H9 (cell line): Measurements from ENCODE around the gene SIK2. TPM values are rescaled to one million over a fixed set of nuclear protein-coding genes. Genes with fewer than 3 reads are reported as not detected.

Source experiments
- DNase-seq: peaks from one replicate; pipeline ENCODE4 v3.0.0-alpha.2; 2017
- H2AFZ ChIP-seq: one replicate; pipeline ENCODE4 v1.6.1; 2013; ENCODE audit warnings: mild to moderate bottlenecking, low read length, control low read depth, moderate library complexity
- H2AK5ac ChIP-seq: 2 replicates; pipeline ENCODE4 v1.6.1; 2013; ENCODE audit warnings: low read length, control low read depth, mixed read lengths; ENCODE audit not compliant: insufficient read length
- H2BK120ac ChIP-seq: one replicate; pipeline ENCODE4 v1.6.1; 2013; ENCODE audit warnings: low read depth, mild to moderate bottlenecking, low read length, control low read depth, inconsistent platforms; ENCODE audit not compliant: poor library complexity, severe bottlenecking
- H2BK12ac ChIP-seq: 2 replicates; pipeline ENCODE4 v1.6.1; 2013; ENCODE audit warnings: low read length, control low read depth, mixed read lengths, low read depth; ENCODE audit not compliant: insufficient read length
- H2BK15ac ChIP-seq: 2 replicates; pipeline ENCODE4 v1.6.1; 2013; ENCODE audit warnings: low read depth, low read length, control low read depth
- H2BK20ac ChIP-seq: one replicate; pipeline ENCODE4 v1.6.1; 2013; ENCODE audit warnings: low read depth, mild to moderate bottlenecking, low read length, control low read depth, inconsistent platforms; ENCODE audit not compliant: poor library complexity, severe bottlenecking
- H2BK5ac ChIP-seq: 2 replicates; pipeline ENCODE4 v1.6.1; 2013; ENCODE audit warnings: low read length, control low read depth, mixed read lengths; ENCODE audit not compliant: insufficient read length
- H3K14ac ChIP-seq: 2 replicates; pipeline ENCODE4 v1.6.1; 2013; ENCODE audit warnings: low read length, control low read depth; ENCODE audit not compliant: insufficient read depth
- H3K18ac ChIP-seq: 2 replicates; pipeline ENCODE4 v1.6.1; 2013; ENCODE audit warnings: low read depth, mild to moderate bottlenecking, mixed read lengths, low read length, control low read depth; ENCODE audit not compliant: insufficient read length
- H3K23ac ChIP-seq: 2 replicates; pipeline ENCODE4 v1.6.1; 2013; ENCODE audit warnings: low read length, control low read depth, mixed read lengths, low read depth; ENCODE audit not compliant: insufficient read length
- H3K23me2 ChIP-seq: 2 replicates; pipeline ENCODE4 v1.6.1; 2013; ENCODE audit warnings: low read depth, mild to moderate bottlenecking, mixed read lengths, low read length, control low read depth; ENCODE audit not compliant: insufficient read length, poor library complexity, severe bottlenecking
- H3K27ac ChIP-seq: 2 replicates; pipeline ENCODE4 v1.5.1; 2013; ENCODE audit warnings: low read length, control low read depth, mixed read lengths, low read depth; ENCODE audit not compliant: insufficient read length
- H3K27me3 ChIP-seq: 2 replicates; pipeline ENCODE4 v1.6.1; 2013; ENCODE audit warnings: low read length, control low read depth, inconsistent platforms; ENCODE audit not compliant: insufficient read depth
- H3K4ac ChIP-seq: 2 replicates; pipeline ENCODE4 v1.6.1; 2013; ENCODE audit warnings: low read depth, mild to moderate bottlenecking, control low read depth, inconsistent platforms, low read length, moderate library complexity
- H3K4me1 ChIP-seq: 2 replicates; pipeline ENCODE4 v1.6.1; 2013; ENCODE audit warnings: low read length, control low read depth, inconsistent platforms; ENCODE audit not compliant: insufficient read depth
- H3K4me2 ChIP-seq: 2 replicates; pipeline ENCODE4 v1.6.1; 2013; ENCODE audit warnings: low read length, control low read depth, mixed read lengths; ENCODE audit not compliant: insufficient read length, insufficient read depth
- H3K56ac ChIP-seq: 2 replicates; pipeline ENCODE4 v1.6.1; 2013; ENCODE audit warnings: low read depth, mild to moderate bottlenecking, mixed read lengths, low read length, control low read depth; ENCODE audit not compliant: insufficient read length
- H3K79me1 ChIP-seq: 2 replicates; pipeline ENCODE4 v1.6.1; 2013; ENCODE audit warnings: low read depth, mild to moderate bottlenecking, moderate library complexity, low read length, control low read depth, inconsistent platforms; ENCODE audit not compliant: insufficient read depth, poor library complexity, severe bottlenecking
- H3K79me2 ChIP-seq: 2 replicates; pipeline ENCODE4 v1.6.1; 2013; ENCODE audit warnings: low read length, control low read depth, inconsistent platforms; ENCODE audit not compliant: insufficient read depth
- H3K9ac ChIP-seq: 2 replicates; pipeline ENCODE4 v1.6.1; 2013; ENCODE audit warnings: low read length, control low read depth, mixed read lengths; ENCODE audit not compliant: insufficient read length; ENCODE audit errors: extremely low read depth
- H3K9me3 ChIP-seq: one replicate; pipeline ENCODE4 v1.6.1; 2013; ENCODE audit warnings: low read depth, low read length, inconsistent platforms; ENCODE audit not compliant: control insufficient read depth
- H3T11ph ChIP-seq: one replicate; pipeline ENCODE4 v1.6.1; 2013; ENCODE audit warnings: mild to moderate bottlenecking, low read length, control low read depth, inconsistent platforms
- H4K20me1 ChIP-seq: one replicate; pipeline ENCODE4 v1.6.1; 2013; ENCODE audit not compliant: control insufficient read depth, insufficient read length, insufficient read depth
- H4K5ac ChIP-seq: 2 replicates; pipeline ENCODE4 v1.6.1; 2013; ENCODE audit warnings: low read depth, mild to moderate bottlenecking, mixed read lengths, low read length, control low read depth; ENCODE audit not compliant: insufficient read length
- H4K8ac ChIP-seq: replicated peaks from 2 replicates; pipeline ENCODE4 v1.6.1; 2013; ENCODE audit warnings: low read length, control low read depth, mixed read lengths, low read depth; ENCODE audit not compliant: insufficient read length
- H4K91ac ChIP-seq: 2 replicates; pipeline ENCODE4 v1.6.1; 2013; ENCODE audit warnings: low read depth, mild to moderate bottlenecking, moderate library complexity, mixed read lengths, low read length, control low read depth; ENCODE audit not compliant: insufficient read length
- H3K27ac Mint-ChIP-seq, 3 experiments: 2 replicates in 2 of 3; 3 replicates in 1 of 3; pipeline ENCODE4 v1.8.0; 2020 to 2021; ENCODE audit warnings: mixed read lengths in 3 of 3, mild to moderate bottlenecking in 1 of 3, moderate library complexity in 1 of 3
- H3K27me3 Mint-ChIP-seq: 2 replicates; pipeline ENCODE4 v1.8.0; 2021; ENCODE audit warnings: low read depth, mild to moderate bottlenecking, moderate library complexity, mixed read lengths
- H3K36me3 Mint-ChIP-seq, 3 experiments: 2 replicates in 2 of 3; 3 replicates in 1 of 3; pipeline ENCODE4 v1.8.0; 2020 to 2021; ENCODE audit warnings: low read depth in 3 of 3, mixed read lengths in 3 of 3; ENCODE audit not compliant: insufficient read depth in 1 of 3
- H3K4me1 Mint-ChIP-seq, 2 experiments: 2 replicates each; pipeline ENCODE4 v1.8.0; 2020; ENCODE audit warnings: mixed read lengths in 2 of 2
- H3K4me3 Mint-ChIP-seq, 2 experiments: 2 replicates in 1 of 2; 3 replicates in 1 of 2; pipeline ENCODE4 v1.8.0; 2020 to 2021; ENCODE audit warnings: mild to moderate bottlenecking in 2 of 2, mixed read lengths in 2 of 2, moderate library complexity in 1 of 2
- H3K9me3 Mint-ChIP-seq, 2 experiments: 2 replicates in 1 of 2; 3 replicates in 1 of 2; pipeline ENCODE4 v1.8.0; 2020; ENCODE audit warnings: mild to moderate bottlenecking in 2 of 2, mixed read lengths in 2 of 2, moderate library complexity in 1 of 2
- WGBS: extraction: QIAGEN DNeasy Blood & Tissue Kit; methylation state at CpG from one replicate; pipeline ENCODE4 v1.1.7; 2013; ENCODE audit warnings: missing lambda C conversion rate, low lambda C conversion rate, mixed read lengths; ENCODE audit not compliant: insufficient read length; ENCODE audit errors: extremely low coverage; 5-methylcytosine and 5-hydroxymethylcytosine counted together
- total RNA-seq: library from RNA; stranded (reverse); gene quantifications from 2 replicates; pipeline ENCODE4 v1.2.1, GENCODE V29; 2021
- TF ChIP-seq, protein P1 (sequence below): fragments of 200-600 bp; sonication (generic); conservative IDR thresholded peaks from 3 replicates; pipeline ENCODE4 v1.8.0; 2021; ENCODE audit warnings: antibody characterized with exemption, mild to moderate bottlenecking

SIK2 gene
- total RNA-seq, 1 experiment from 2014 or later = 7.5 TPM

DNA sequence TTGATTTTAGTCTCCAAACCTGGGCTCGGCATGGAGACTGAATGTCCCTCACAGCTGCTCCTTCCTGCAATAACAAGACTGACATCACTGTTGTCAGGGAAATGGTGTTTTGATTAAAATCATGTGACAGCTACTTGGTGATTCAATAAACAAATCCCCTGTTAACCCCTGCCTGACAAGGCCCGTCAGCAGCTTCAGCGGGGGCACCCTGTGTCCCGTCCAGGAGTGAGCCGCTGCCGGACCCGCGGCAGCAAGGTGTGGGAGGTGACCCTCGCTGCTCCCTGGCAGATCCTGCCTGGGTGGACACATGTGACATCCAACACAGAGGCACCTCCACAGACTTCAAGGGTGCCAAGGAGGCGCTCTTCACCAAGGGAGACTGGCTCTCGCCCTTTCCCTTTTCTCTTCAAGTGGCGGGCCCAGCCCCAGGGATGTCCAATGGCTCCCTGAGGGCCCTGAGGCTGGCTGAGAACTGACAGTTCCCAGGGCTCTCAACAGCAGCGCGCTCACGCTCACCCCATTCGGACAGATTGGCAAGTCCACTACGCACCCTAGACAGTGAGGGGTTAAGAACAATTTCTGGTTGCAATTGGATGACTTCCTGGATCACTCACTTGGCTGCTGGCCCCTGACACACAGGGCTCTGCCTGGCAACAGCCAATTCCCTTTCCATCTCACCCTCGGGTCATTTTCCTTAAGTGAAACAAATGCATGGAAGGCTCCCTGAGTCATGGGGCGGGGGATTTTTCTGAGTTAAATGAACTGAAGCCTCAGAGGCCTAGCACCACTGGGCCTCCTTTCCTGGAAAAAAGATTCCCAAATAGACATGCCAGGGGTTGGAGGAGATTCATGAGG is 133.2 kb downstream of the SIK2 start:
- H2AFZ ChIP-seq = no peak overlapping the region
- no peaks in the 10 kb centered on the region for H4K20me1 ChIP-seq
- H3K4me1 ChIP-seq = no peaks in the 10 kb centered on the region
- TF ChIP-seq, protein P1, sequence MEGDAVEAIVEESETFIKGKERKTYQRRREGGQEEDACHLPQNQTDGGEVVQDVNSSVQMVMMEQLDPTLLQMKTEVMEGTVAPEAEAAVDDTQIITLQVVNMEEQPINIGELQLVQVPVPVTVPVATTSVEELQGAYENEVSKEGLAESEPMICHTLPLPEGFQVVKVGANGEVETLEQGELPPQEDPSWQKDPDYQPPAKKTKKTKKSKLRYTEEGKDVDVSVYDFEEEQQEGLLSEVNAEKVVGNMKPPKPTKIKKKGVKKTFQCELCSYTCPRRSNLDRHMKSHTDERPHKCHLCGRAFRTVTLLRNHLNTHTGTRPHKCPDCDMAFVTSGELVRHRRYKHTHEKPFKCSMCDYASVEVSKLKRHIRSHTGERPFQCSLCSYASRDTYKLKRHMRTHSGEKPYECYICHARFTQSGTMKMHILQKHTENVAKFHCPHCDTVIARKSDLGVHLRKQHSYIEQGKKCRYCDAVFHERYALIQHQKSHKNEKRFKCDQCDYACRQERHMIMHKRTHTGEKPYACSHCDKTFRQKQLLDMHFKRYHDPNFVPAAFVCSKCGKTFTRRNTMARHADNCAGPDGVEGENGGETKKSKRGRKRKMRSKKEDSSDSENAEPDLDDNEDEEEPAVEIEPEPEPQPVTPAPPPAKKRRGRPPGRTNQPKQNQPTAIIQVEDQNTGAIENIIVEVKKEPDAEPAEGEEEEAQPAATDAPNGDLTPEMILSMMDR = no peak
- H4K5ac ChIP-seq = no peak overlapping the region
- H4K8ac ChIP-seq = no peak overlapping the region
- H3K56ac ChIP-seq = no peak overlapping the region
- no peak overlapping the region for H3K23ac ChIP-seq
- WGBS = no CpG with 5 or more reads among the region's 19 CpGs
- H3K9me3 Mint-ChIP-seq = no peaks in the 10 kb centered on the region
- no peaks in the 10 kb centered on the region for H3K23me2 ChIP-seq
- no peak overlapping the region for H2BK12ac ChIP-seq
- no peak overlapping the region for H3K4ac ChIP-seq
- peaks cover 2 to 20% (median 5%) of the 10 kb centered on the region in 3 experiments; a peak in 5 of 7 replicates for H3K36me3 Mint-ChIP-seq
- H3K27ac Mint-ChIP-seq = peak overlapping the region; percentile 19 to 94 (median 24); a peak in 3 of 7 replicates
- no peak overlapping the region for H3K9ac ChIP-seq
- H2BK15ac ChIP-seq = no peak overlapping the region
- H2BK20ac ChIP-seq = no peak overlapping the region
- no peak overlapping the region for H3K14ac ChIP-seq
- no peak overlapping the region for H3K4me3 Mint-ChIP-seq
- no peak overlapping the region for H3K27ac ChIP-seq
- no peaks in the 10 kb centered on the region for H3K79me1 ChIP-seq
- H2AK5ac ChIP-seq = no peak overlapping the region
- no peak overlapping the region for H2BK5ac ChIP-seq
- no peaks in the 10 kb centered on the region; the same call in 1 of the 2 replicates for H3K27me3 Mint-ChIP-seq
- no peak overlapping the region for H2BK120ac ChIP-seq
- DNase-seq = no peak
- H4K91ac ChIP-seq = no peak overlapping the region
- H3K79me2 ChIP-seq = no peaks in the 10 kb centered on the region
- H3T11ph ChIP-seq = no peak overlapping the region
- H3K27me3 ChIP-seq = no peaks in the 10 kb centered on the region
- no peak overlapping the region for H3K18ac ChIP-seq
- H3K4me2 ChIP-seq = no peak overlapping the region
- H3K4me1 Mint-ChIP-seq = peaks cover 20 to 48% of the 10 kb centered on the region in 2 experiments
- no peaks in the 10 kb centered on the region for H3K9me3 ChIP-seq
